ENCODE data around the gene CSAD. TPM values are rescaled to one million over a fixed set of nuclear protein-coding genes. Genes with fewer than 3 reads are reported as not detected.

Gene CSAD
- total and polyA plus RNA-seq, 2 donors (not counting 1 experiment from before 2014, with no cell fraction given), result 57.0 to 64.6 TPM

DNA sequence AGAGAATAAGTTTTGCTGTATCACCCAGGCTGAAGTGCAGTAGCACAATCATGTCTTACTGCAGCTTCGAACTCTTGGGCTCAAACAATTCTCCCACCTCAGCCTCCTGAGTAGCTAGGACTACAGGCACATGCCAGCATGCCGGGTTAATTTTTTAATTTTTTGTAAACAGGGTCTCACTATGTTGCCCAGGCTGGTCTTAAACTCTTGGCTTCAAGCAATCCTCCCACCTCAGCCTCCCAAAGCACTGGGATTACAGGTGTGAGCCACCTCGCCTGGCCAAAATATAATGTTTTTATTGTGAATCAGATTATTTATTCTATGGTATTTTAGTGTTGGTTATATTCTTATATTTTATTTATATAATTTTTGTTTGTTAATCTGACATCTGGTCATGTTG is 4.0 kb downstream of the CSAD start:
- POLR2A ChIA-PET, result no interaction called here
- WGBS (ENCODE audit: insufficient coverage), result 100% methylated on average over 1 of the region's 3 CpGs
- no peaks in the 10 kb centered on the region for H3K27me3 ChIP-seq (replicated peaks in 1 of 4; ENCODE audit: control extremely low read depth in 1 of 4, control insufficient read depth in 3 of 4, insufficient read depth in 4 of 4, low read length in 3 of 4)
- H3K4me3 ChIP-seq (ENCODE audit: control extremely low read depth in 1 of 5, extremely low read depth in 1 of 5, insufficient read depth in 1 of 5, low read depth in 2 of 5, low read length in 4 of 5), result no peak overlapping the region
- CTCF ChIA-PET, result interaction anchor here (0.7 to 7.6 kb wide), 4 partner anchors 17 to 111 kb away, joined by 3 to 47 read pairs (median 7); no protein-coding TSS in a partner anchor
- H3K4me1 Mint-ChIP-seq, result peaks cover 21% of the 10 kb centered on the region
- H3K27me3 Mint-ChIP-seq, result no peaks in the 10 kb centered on the region
- no peak overlapping the region for H2AFZ ChIP-seq (ENCODE audit: insufficient read depth, low read depth, low read length, poor library complexity, severe bottlenecking)
- no peak overlapping the region for H3K27ac Mint-ChIP-seq
- H3K4me3 Mint-ChIP-seq, result no peak overlapping the region
- TF ChIP-seq, protein P1, sequence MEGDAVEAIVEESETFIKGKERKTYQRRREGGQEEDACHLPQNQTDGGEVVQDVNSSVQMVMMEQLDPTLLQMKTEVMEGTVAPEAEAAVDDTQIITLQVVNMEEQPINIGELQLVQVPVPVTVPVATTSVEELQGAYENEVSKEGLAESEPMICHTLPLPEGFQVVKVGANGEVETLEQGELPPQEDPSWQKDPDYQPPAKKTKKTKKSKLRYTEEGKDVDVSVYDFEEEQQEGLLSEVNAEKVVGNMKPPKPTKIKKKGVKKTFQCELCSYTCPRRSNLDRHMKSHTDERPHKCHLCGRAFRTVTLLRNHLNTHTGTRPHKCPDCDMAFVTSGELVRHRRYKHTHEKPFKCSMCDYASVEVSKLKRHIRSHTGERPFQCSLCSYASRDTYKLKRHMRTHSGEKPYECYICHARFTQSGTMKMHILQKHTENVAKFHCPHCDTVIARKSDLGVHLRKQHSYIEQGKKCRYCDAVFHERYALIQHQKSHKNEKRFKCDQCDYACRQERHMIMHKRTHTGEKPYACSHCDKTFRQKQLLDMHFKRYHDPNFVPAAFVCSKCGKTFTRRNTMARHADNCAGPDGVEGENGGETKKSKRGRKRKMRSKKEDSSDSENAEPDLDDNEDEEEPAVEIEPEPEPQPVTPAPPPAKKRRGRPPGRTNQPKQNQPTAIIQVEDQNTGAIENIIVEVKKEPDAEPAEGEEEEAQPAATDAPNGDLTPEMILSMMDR (IDR thresholded peaks at IDR 0.05), result no peak
- TF ChIP-seq EZH2 (IDR thresholded peaks at IDR 0.05; ENCODE audit: borderline replicate concordance, insufficient read depth, low read depth, low read length, poor library complexity, severe bottlenecking), result no peak
- H3K79me2 ChIP-seq (ENCODE audit: control insufficient read depth, insufficient read depth, low read length), result peaks cover 22% of the 10 kb centered on the region
- H3K9me3 ChIP-seq (ENCODE audit: control extremely low read depth in 1 of 3, control insufficient read depth in 2 of 3, insufficient read depth in 1 of 3, low read length in 2 of 3), result no peaks in the 10 kb centered on the region
- no peak overlapping the region for H3K27ac ChIP-seq (ENCODE audit: low read length in 2 of 2)
- H3K9ac ChIP-seq (ENCODE audit: low read length), result no peak overlapping the region
- intact Hi-C loops (cut with micrococcal nuclease), result no loop called here
- DNase-seq, result no peak
- peaks cover 9% of the 10 kb centered on the region for H4K20me1 ChIP-seq (ENCODE audit: control insufficient read depth, insufficient read depth, low read length, poor library complexity, severe bottlenecking)
- no peaks in the 10 kb centered on the region for H3K9me3 Mint-ChIP-seq (ENCODE audit: insufficient read depth)
- H3K4me2 ChIP-seq (replicated peaks; ENCODE audit: low read depth, low read length, poor library complexity, severe bottlenecking), result no peak overlapping the region
- H3K4me1 ChIP-seq (ENCODE audit: control insufficient read depth in 2 of 2, insufficient read depth in 2 of 2, low read length in 2 of 2), result peaks cover 13 to 14% of the 10 kb centered on the region in 2 donors
- no peak for ATAC-seq (ENCODE audit: low read depth)
- peaks cover 0 to 3% of the 10 kb centered on the region in 2 experiments for H3K36me3 ChIP-seq (replicated peaks in 1 of 2; ENCODE audit: control extremely low read depth in 1 of 2, control insufficient read depth in 1 of 2, extremely low read depth in 1 of 2, insufficient read depth in 2 of 2, low read length in 1 of 2)

DNA sequence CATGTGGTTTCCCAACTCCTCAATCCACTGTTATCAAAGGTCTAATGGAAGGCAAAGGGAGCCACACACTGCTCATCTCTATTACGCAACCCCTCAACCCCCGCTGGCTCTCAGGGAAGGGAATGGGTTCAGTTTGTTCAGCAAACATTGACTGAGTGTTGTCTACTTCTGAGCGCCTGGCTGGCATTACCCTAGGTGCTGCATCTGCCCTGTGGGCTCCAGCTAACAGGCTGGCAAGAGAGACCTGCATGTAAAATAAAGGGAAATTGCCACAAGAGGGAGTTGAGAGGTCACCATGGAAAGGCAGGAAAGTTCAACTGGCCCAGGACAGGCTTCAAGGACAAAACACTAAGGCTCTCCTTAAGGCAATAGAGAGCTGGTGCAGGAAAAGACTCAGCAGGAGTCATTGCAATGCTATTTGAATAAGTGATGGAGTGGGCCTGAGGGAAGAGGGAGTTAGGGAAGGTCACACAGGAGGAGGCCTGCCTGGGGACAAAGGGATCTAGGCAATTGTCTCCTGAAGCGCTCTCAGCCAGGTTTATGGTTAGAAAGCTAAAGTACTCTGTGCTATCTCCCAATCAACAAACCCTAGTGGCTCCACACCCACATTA is 5.7 kb downstream of the CSAD start:
- Histone ChIP-seq H3K27ac (ENCODE audit: low read length in 2 of 2) (no peak overlapping the region), H3K27me3 (replicated peaks in 1 of 4; ENCODE audit: control extremely low read depth in 1 of 4, control insufficient read depth in 3 of 4, insufficient read depth in 4 of 4, low read length in 3 of 4) (no peaks in the 10 kb centered on the region), H3K36me3 (replicated peaks in 1 of 2; ENCODE audit: control extremely low read depth in 1 of 2, control insufficient read depth in 1 of 2, extremely low read depth in 1 of 2, insufficient read depth in 2 of 2, low read length in 1 of 2) (peaks cover 0 to under 1% of the 10 kb centered on the region in 2 experiments), H3K4me3 (ENCODE audit: control extremely low read depth in 1 of 5, extremely low read depth in 1 of 5, insufficient read depth in 1 of 5, low read depth in 2 of 5, low read length in 4 of 5) (no peak overlapping the region), H3K9me3 (ENCODE audit: control extremely low read depth in 1 of 3, control insufficient read depth in 2 of 3, insufficient read depth in 1 of 3, low read length in 2 of 3) (no peaks in the 10 kb centered on the region), H2AFZ (ENCODE audit: insufficient read depth, low read depth, low read length, poor library complexity, severe bottlenecking) (no peak overlapping the region), H3K9ac (ENCODE audit: low read length) (no peak overlapping the region), H3K4me1 (ENCODE audit: control insufficient read depth in 2 of 2, insufficient read depth in 2 of 2, low read length in 2 of 2) (peaks cover 6% of the 10 kb centered on the region in 2 donors), H4K20me1 (ENCODE audit: control insufficient read depth, insufficient read depth, low read length, poor library complexity, severe bottlenecking) (no peaks in the 10 kb centered on the region), H3K4me2 (replicated peaks; ENCODE audit: low read depth, low read length, poor library complexity, severe bottlenecking) (no peak overlapping the region), H3K79me2 (ENCODE audit: control insufficient read depth, insufficient read depth, low read length) (peaks cover 13% of the 10 kb centered on the region)
- CTCF ChIA-PET, result interaction anchor here (0.7 to 3.5 kb wide), 5 partner anchors 10 to 113 kb away, joined by 3 to 12 read pairs (median 7); no protein-coding TSS in a partner anchor
- no peak for DNase-seq
- no peaks in the 10 kb centered on the region for H3K9me3 Mint-ChIP-seq (ENCODE audit: insufficient read depth)
- POLR2A ChIA-PET, result no interaction called here
- no peak overlapping the region for H3K27ac Mint-ChIP-seq
- ATAC-seq (ENCODE audit: low read depth), result no peak
- intact Hi-C loops (cut with micrococcal nuclease), result no loop called here
- H3K4me3 Mint-ChIP-seq, result no peak overlapping the region
- no peak for TF ChIP-seq EZH2 (IDR thresholded peaks at IDR 0.05; ENCODE audit: borderline replicate concordance, insufficient read depth, low read depth, low read length, poor library complexity, severe bottlenecking)
- TF ChIP-seq, protein P1 (IDR thresholded peaks at IDR 0.05), result no peak
- WGBS (ENCODE audit: insufficient coverage), result 90% methylated on average over 2 of the region's 4 CpGs
- H3K27me3 Mint-ChIP-seq, result no peaks in the 10 kb centered on the region
- H3K4me1 Mint-ChIP-seq, result peaks cover 9% of the 10 kb centered on the region
